HEK293T (cell line): ENCODE data around the gene DIPK1C.

ENCODE experiments used
- ARNT ChIP-seq: fragments of 450-650 bp; IDR thresholded peaks from 2 replicates; pipeline ENCODE4 v1.6.1; 2017; ENCODE audit warnings: mild to moderate bottlenecking
- BHLHE40 ChIP-seq: fragments of 450-650 bp; IDR thresholded peaks from 2 replicates; pipeline ENCODE4 v1.6.1; 2016; ENCODE audit warnings: mild to moderate bottlenecking, moderate library complexity, borderline replicate concordance
- ELF4 ChIP-seq: fragments of 450-650 bp; IDR thresholded peaks from 2 replicates; pipeline ENCODE4 v1.6.1; 2017; ENCODE audit warnings: antibody characterized with exemption
- FOXA1 ChIP-seq: fragments of 450-650 bp; IDR thresholded peaks from 2 replicates; pipeline ENCODE4 v1.6.1; 2016; ENCODE audit warnings: mild to moderate bottlenecking
- FOXK2 ChIP-seq: fragments of 450-650 bp; IDR thresholded peaks from 2 replicates; pipeline ENCODE4 v1.6.1; 2016; ENCODE audit warnings: mild to moderate bottlenecking
- FOXM1 ChIP-seq: fragments of 450-650 bp; IDR thresholded peaks from 2 replicates; pipeline ENCODE4 v1.6.1; 2017; ENCODE audit warnings: mild to moderate bottlenecking, borderline replicate concordance
- L3MBTL2 ChIP-seq: fragments of 450-650 bp; conservative IDR thresholded peaks from 2 replicates; pipeline ENCODE4 v1.6.1; 2016; ENCODE audit warnings: mild to moderate bottlenecking
- LEF1 ChIP-seq: fragments of 450-650 bp; IDR thresholded peaks from 2 replicates; pipeline ENCODE4 v1.6.1; 2017; ENCODE audit warnings: mild to moderate bottlenecking, borderline replicate concordance
- NFRKB ChIP-seq: fragments of 450-650 bp; IDR thresholded peaks from 2 replicates; pipeline ENCODE4 v1.6.1; 2016; ENCODE audit warnings: mild to moderate bottlenecking, moderate library complexity
- SP1 ChIP-seq: fragments of 450-650 bp; IDR thresholded peaks from 2 replicates; pipeline ENCODE4 v1.6.1; 2017
- SUZ12 ChIP-seq: fragments of 450-650 bp; IDR thresholded peaks from 2 replicates; pipeline ENCODE4 v1.6.1; 2016; ENCODE audit warnings: mild to moderate bottlenecking
- TARDBP ChIP-seq: fragments of 450-650 bp; IDR thresholded peaks from 2 replicates; pipeline ENCODE4 v1.6.1; 2016
- ZNF384 ChIP-seq: fragments of 450-650 bp; IDR thresholded peaks from 2 replicates; pipeline ENCODE4 v1.6.1; 2016
- TF ChIP-seq, protein P1 (sequence below): fragments of 450-650 bp; IDR thresholded peaks from 2 replicates; pipeline ENCODE4 v1.6.1; 2016

GRCh38 chr18:74420926-74421325 is 36.2 kb downstream of the DIPK1C start:
- no peak for TF ChIP-seq ZNF384
- TF ChIP-seq, protein P1, sequence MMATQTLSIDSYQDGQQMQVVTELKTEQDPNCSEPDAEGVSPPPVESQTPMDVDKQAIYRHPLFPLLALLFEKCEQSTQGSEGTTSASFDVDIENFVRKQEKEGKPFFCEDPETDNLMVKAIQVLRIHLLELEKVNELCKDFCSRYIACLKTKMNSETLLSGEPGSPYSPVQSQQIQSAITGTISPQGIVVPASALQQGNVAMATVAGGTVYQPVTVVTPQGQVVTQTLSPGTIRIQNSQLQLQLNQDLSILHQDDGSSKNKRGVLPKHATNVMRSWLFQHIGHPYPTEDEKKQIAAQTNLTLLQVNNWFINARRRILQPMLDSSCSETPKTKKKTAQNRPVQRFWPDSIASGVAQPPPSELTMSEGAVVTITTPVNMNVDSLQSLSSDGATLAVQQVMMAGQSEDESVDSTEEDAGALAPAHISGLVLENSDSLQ, result no peak
- TF ChIP-seq SUZ12, result no peak
- no peak for TF ChIP-seq FOXA1
- no peak for TF ChIP-seq BHLHE40
- TF ChIP-seq TARDBP, result no peak
- no peak for TF ChIP-seq FOXK2
- no peak for TF ChIP-seq LEF1
- TF ChIP-seq SP1, result no peak
- no peak for TF ChIP-seq FOXM1
- TF ChIP-seq NFRKB, result no peak
- no peak for TF ChIP-seq ELF4
- TF ChIP-seq ARNT, result no peak
- no peak for TF ChIP-seq L3MBTL2
